AG09309 (cell line): ENCODE measurements around the gene IL1RL2.

Experiments used
- DNase-seq: peaks from one replicate; pipeline ENCODE4 v3.0.0-alpha.2; 2010; ENCODE audit warnings: low read depth
- H3K4me3 ChIP-seq: 2 replicates; pipeline ENCODE4 v1.5.1; 2011; ENCODE audit warnings: mild to moderate bottlenecking, low read depth, low read length, moderate library complexity; ENCODE audit not compliant: control insufficient read depth
- CTCF ChIP-seq: IDR thresholded peaks from 2 replicates; pipeline ENCODE4 v1.5.1; 2011; ENCODE audit warnings: mild to moderate bottlenecking, low read depth, low read length, inconsistent platforms; ENCODE audit not compliant: insufficient read depth, control insufficient read depth; ENCODE audit errors: missing control alignments

The IL1RL2 gene

GRCh38 chr2:102279391-102279735 is 92.5 kb downstream of the IL1RL2 start:
- H3K4me3 ChIP-seq = no peak overlapping the region
- TF ChIP-seq CTCF = no peak
- no peak for DNase-seq

DNA sequence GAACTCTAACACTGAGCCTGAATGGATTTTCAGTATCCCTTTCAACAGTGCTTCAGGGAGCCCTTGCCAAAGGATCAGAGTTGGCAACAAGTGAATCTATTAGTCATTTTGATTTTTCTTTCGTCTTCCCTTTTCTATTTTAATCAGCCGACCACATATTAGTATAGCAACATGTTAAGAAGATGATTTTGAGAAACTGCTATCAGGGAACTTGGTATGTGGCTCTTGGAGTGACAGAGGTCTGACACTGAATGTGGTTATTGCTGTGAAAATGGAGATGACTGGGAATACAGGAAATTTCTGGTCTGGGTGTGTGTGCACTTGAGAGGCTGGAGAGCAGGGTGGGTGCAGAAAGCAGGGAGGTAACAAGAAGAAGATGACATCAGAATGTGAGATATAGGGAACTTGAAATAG is 95.9 kb downstream of the IL1RL2 start:
- no peak for TF ChIP-seq CTCF
- no peak for DNase-seq

GRCh38 chr2:102283996-102284395 is 97.2 kb downstream of the IL1RL2 start:
- no peak for TF ChIP-seq CTCF
- DNase-seq = no peak
- no peak overlapping the region for H3K4me3 ChIP-seq

More for the DNA sequence above, 95.9 kb downstream of the IL1RL2 start:
- H3K4me3 ChIP-seq = no peak overlapping the region

DNA sequence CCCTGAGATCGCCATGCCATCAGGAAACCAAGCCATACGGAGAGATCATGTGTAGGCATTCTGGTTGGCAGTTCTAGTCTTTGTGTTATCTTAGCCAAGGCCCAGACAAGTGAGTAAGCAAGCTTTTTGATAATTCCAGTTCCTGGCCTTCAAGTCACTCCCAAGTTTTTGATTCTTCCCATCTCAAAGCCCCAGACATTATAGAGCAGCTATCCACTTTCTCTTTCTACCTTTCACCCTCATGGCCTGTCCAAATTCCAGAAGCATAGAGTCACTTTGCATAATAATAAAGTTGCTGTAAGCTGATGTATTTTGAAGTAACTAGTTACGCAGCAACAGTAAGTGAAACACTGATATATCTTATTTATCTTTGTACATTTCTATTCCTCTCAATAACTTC is 97.8 kb downstream of the IL1RL2 start:
- DNase-seq = no peak
- H3K4me3 ChIP-seq = no peak overlapping the region
- TF ChIP-seq CTCF = no peak

- no peak for DNase-seq
- no peak overlapping the region for H3K4me3 ChIP-seq
- no peak for TF ChIP-seq CTCF
Observed at GRCh38 chr2:102285368-102285767, 98.5 kb downstream of the IL1RL2 start.

DNA sequence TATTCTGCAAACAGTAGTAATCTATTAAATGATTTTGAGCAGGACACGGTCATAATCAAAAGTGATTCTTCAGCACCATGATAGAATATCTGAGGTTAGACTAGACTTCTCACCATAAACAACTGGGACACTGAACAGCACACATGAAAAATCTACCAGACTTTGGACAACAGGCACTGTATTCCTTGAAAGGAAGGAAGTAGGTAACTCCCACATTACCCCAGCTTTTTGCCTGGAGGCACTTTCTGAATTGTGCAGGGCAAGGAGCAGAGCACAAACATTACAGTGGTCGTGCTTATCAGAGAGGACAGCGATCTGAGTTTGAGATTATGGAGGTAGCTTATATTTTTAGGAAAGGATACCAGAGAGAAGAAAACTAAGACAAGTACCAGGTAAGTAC is 99.2 kb downstream of the IL1RL2 start:
- H3K4me3 ChIP-seq = no peak overlapping the region
- no peak for TF ChIP-seq CTCF
- no peak for DNase-seq

- H3K4me3 ChIP-seq = no peak overlapping the region
- TF ChIP-seq CTCF = no peak
- no peak for DNase-seq
Observed at GRCh38 chr2:102289129-102289528, 102.3 kb downstream of the IL1RL2 start.
